Ishikawa (cell line): ENCODE measurements around the gene LIMA1.

Experiments
- CEBPB ChIP-seq: IDR thresholded peaks from 2 replicates; pipeline ENCODE4 v1.6.1; 2012
- CREB1 ChIP-seq: IDR thresholded peaks from 2 replicates; pipeline ENCODE4 v1.6.1; 2012; ENCODE audit warnings: low read depth
- EGR1 ChIP-seq: IDR thresholded peaks from 2 replicates; pipeline ENCODE4 v1.6.1; 2012
- EP300 ChIP-seq: IDR thresholded peaks from 2 replicates; pipeline ENCODE4 v1.6.1; 2012; ENCODE audit warnings: borderline replicate concordance
- FOXM1 ChIP-seq: IDR thresholded peaks from 2 replicates; pipeline ENCODE4 v1.6.1; 2012; ENCODE audit warnings: low read depth, borderline replicate concordance
- NFIC ChIP-seq: IDR thresholded peaks from 2 replicates; pipeline ENCODE4 v1.6.1; 2012
- RAD21 ChIP-seq: IDR thresholded peaks from 2 replicates; pipeline ENCODE4 v1.6.1; 2012; ENCODE audit warnings: low read depth
- TAF1 ChIP-seq: IDR thresholded peaks from 2 replicates; pipeline ENCODE4 v1.6.1; 2012; ENCODE audit warnings: low read depth, mild to moderate bottlenecking
- TCF12 ChIP-seq: IDR thresholded peaks from 2 replicates; pipeline ENCODE4 v1.6.1; 2012; ENCODE audit warnings: low read depth
- TEAD4 ChIP-seq: IDR thresholded peaks from 2 replicates; pipeline ENCODE4 v1.6.1; 2012
- YY1 ChIP-seq: IDR thresholded peaks from 2 replicates; pipeline ENCODE4 v1.6.1; 2012; ENCODE audit warnings: low read depth
- ZBTB7A ChIP-seq: IDR thresholded peaks from 2 replicates; pipeline ENCODE4 v1.6.1; 2012; ENCODE audit warnings: low read depth
- TF ChIP-seq, protein P1 (sequence below): IDR thresholded peaks from 2 replicates; pipeline ENCODE4 v1.6.1; 2012
- TF ChIP-seq, protein P2 (sequence below): IDR thresholded peaks from 2 replicates; pipeline ENCODE4 v1.6.1; 2012
- TF ChIP-seq, protein P3 (sequence below): IDR thresholded peaks from 2 replicates; pipeline ENCODE4 v1.6.1; 2012; ENCODE audit warnings: low read depth, mild to moderate bottlenecking

Gene LIMA1

DNA sequence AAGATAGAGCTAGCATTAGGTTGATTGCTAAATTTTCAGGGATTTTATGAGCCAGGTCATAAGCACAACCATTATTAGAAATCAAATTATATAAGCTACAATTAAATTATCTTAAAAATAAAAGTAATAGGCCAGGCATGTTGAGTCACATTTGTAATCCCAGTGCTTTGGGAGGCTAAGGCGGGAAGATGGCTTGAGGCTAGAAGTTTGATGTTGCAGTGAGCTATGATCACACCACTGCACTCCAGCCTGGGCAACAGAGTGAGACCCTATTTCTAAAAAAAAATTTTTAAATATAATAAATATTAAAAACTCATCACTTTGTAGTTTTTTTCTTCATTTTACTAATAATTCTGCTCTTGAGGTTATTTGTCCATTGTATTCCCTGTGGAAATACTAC, 1.9 kb upstream of the LIMA1 start:
- no peak for TF ChIP-seq FOXM1
- no peak for TF ChIP-seq ZBTB7A
- no peak for TF ChIP-seq RAD21
- TF ChIP-seq, protein P1, sequence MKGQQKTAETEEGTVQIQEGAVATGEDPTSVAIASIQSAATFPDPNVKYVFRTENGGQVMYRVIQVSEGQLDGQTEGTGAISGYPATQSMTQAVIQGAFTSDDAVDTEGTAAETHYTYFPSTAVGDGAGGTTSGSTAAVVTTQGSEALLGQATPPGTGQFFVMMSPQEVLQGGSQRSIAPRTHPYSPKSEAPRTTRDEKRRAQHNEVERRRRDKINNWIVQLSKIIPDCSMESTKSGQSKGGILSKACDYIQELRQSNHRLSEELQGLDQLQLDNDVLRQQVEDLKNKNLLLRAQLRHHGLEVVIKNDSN = no peak
- TF ChIP-seq, protein P2, sequence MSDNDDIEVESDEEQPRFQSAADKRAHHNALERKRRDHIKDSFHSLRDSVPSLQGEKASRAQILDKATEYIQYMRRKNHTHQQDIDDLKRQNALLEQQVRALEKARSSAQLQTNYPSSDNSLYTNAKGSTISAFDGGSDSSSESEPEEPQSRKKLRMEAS = no peak
- no peak for TF ChIP-seq EGR1
- no peak for TF ChIP-seq TAF1
- TF ChIP-seq, protein P3, sequence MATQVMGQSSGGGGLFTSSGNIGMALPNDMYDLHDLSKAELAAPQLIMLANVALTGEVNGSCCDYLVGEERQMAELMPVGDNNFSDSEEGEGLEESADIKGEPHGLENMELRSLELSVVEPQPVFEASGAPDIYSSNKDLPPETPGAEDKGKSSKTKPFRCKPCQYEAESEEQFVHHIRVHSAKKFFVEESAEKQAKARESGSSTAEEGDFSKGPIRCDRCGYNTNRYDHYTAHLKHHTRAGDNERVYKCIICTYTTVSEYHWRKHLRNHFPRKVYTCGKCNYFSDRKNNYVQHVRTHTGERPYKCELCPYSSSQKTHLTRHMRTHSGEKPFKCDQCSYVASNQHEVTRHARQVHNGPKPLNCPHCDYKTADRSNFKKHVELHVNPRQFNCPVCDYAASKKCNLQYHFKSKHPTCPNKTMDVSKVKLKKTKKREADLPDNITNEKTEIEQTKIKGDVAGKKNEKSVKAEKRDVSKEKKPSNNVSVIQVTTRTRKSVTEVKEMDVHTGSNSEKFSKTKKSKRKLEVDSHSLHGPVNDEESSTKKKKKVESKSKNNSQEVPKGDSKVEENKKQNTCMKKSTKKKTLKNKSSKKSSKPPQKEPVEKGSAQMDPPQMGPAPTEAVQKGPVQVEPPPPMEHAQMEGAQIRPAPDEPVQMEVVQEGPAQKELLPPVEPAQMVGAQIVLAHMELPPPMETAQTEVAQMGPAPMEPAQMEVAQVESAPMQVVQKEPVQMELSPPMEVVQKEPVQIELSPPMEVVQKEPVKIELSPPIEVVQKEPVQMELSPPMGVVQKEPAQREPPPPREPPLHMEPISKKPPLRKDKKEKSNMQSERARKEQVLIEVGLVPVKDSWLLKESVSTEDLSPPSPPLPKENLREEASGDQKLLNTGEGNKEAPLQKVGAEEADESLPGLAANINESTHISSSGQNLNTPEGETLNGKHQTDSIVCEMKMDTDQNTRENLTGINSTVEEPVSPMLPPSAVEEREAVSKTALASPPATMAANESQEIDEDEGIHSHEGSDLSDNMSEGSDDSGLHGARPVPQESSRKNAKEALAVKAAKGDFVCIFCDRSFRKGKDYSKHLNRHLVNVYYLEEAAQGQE = no peak
- TF ChIP-seq NFIC = no peak
- TF ChIP-seq EP300 = no peak
- TF ChIP-seq TCF12 = no peak
- no peak for TF ChIP-seq CEBPB
- no peak for TF ChIP-seq YY1
- no peak for TF ChIP-seq TEAD4
- no peak for TF ChIP-seq CREB1

DNA sequence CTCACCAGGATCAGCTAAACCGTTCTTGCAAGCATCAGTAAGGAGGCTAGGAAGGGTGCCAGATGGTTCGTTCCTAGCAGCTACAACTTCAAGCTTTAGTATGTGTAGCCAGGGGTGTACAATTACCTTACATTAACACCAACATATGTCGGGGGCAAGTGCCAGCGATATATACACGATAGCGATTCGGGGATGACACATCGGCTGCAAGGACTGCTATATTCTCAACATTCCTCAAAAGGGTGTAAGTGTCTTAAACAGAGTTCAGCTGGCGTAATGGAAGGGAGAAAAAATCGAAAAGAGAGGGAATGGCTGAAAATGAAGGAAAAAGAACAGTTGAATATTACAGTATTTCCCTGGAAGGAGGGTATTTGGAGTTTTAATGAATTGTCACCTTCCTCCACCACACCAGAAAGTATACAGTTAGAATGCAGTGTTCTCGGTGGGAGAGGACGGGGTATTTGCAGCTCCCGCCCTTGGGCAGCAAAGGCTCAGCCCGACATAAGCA, 545 bp downstream of the LIMA1 start:
- TF ChIP-seq, protein P3 = no peak
- TF ChIP-seq CREB1 (no peak), ZBTB7A (no peak), TAF1 (no peak), TCF12 (no peak), RAD21 (no peak), FOXM1 (no peak)

DNA sequence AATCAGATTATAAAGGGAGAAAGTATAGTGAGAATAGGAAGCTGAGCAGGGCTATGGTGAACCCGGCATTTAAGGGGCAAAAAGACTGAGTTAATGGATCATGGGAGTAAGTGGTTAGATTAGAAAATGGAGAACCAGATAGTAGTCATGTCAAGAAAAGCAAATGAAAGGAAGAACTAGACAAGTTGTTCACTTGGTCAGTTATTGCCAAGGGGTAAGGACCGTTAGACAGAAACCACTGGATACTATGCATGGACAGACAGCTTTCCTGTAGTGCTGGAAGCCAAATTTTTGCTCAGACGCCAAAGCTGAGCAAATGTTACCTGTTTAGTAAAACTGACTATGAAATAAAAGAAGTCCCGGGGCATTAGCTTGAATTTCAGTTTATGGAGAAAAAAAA, 3.8 kb downstream of the LIMA1 start:
- TF ChIP-seq EP300 (no peak), FOXM1 (no peak), EGR1 (no peak), TEAD4 (no peak)

DNA sequence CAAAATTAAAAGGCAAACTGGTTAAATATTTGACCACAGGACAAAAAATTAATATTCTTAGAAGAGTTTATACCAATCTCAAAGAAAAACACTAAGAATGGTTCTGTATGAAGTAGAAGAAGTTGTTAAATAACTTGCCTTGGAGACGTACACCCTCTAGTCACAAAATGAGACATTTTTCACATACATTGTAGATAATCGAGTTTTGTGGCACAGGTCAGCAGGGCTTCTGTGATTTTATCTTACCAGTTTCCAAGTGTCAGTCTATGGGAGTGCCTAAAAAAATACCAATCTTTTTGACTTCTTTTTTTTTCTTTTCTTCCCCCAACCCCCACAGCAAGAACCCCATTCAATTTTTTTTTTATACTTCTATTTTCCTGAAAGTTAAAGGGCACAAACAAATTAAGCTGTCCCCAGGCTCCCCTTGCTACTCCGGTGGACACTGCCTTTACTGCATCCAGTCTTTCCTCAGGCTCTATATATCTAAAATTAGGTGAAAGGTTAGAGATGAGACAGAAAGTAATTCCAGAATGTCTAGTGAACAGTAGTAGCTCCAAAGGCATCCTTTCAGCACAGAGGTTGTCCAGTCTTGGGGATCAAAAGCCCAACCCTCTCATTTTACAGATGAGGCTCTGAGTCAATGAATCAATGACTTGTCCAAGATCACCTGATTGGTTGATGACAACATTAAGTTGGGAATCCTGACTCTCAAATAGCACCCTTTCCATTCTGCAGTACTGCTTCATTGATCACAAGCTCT, 6.2 kb downstream of the LIMA1 start:
- TF ChIP-seq TAF1 (no peak), CEBPB (no peak), TEAD4 (no peak), NFIC (no peak), EGR1 (no peak), YY1 (no peak), TCF12 (no peak), RAD21 (no peak)
- TF ChIP-seq, protein P3 = no peak
- TF ChIP-seq, protein P2 = no peak

DNA sequence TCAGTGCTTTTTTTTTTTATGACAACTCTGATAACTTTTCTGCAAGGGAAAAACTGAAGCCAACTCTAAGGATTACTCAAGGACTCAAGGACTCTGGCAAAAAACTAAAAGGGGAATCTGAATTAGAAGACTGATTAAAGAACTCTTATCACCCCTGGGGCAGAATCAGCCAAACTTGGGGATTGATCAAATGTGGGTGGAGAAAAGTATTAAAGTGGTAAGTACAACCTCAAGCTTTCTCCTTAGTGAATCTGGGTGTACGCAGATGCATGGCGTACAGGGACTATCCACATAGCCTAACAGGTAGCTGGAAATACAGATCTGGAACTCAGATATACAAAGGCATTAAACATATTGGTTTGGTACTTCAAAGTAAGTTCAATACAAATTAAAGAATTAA, 7.3 kb downstream of the LIMA1 start:
- TF ChIP-seq, protein P1 = no peak
- TF ChIP-seq, protein P3 = no peak
- TF ChIP-seq EGR1 = no peak
- TF ChIP-seq ZBTB7A = no peak
- no peak for TF ChIP-seq YY1
- TF ChIP-seq, protein P2 = no peak
- no peak for TF ChIP-seq TEAD4
- TF ChIP-seq FOXM1 = no peak
